MM.1S (cell line): ENCODE results near the gene TNFAIP3.

ENCODE experiments used
- CTCF ChIP-seq: fragments of 300-600 bp; sonication (generic); IDR thresholded peaks from 2 replicates; pipeline ENCODE4 v1.5.1; 2016; ENCODE audit warnings: antibody characterized with exemption, low read length, mixed read lengths
- EZH2 ChIP-seq: fragments of 300-600 bp; sonication (generic); optimal IDR thresholded peaks from 2 replicates; pipeline ENCODE3; 2017; ENCODE audit warnings: low read depth, mild to moderate bottlenecking, antibody characterized with exemption, low read length, mixed read lengths
- EZH2phosphoT487 ChIP-seq: fragments of 300-600 bp; sonication (generic); IDR thresholded peaks from 2 replicates; pipeline ENCODE4 v1.6.1; 2018; ENCODE audit warnings: antibody characterized with exemption, low read length

- TF ChIP-seq CTCF (no peak), EZH2 (no peak), EZH2phosphoT487 (no peak)
Observed at GRCh38 chr6:137846772-137847313, 20.2 kb upstream of the TNFAIP3 start.
